Measurements from ENCODE around the gene PATE3. TPM values are rescaled to one million over a fixed set of nuclear protein-coding genes. Genes with fewer than 3 reads are reported as not detected.

PATE3 gene
- total and polyA plus RNA-seq, 2 experiments from 2014 or later, result not detected

GRCh38 chr11:125756050-125756449, 31.9 kb upstream of the PATE3 start:
- DNase-seq (ENCODE audit: low read depth in 1 of 2, low spot score in 1 of 2), result no peak
- Histone ChIP-seq H3K36me3 (no peaks in the 10 kb centered on the region), H3K9me3 (ENCODE audit: low read depth) (no peaks in the 10 kb centered on the region), H3K27me3 (peaks cover 11% of the 10 kb centered on the region), H3K4me1 (ENCODE audit: low read depth) (no peaks in the 10 kb centered on the region), H3K4me3 (no peak overlapping the region), H3K27ac (no peak overlapping the region)
- TF ChIP-seq CTCF (IDR thresholded peaks at IDR 0.05; ENCODE audit: low read depth, low read length), result no peak

GRCh38 chr11:125762445-125762844, 25.5 kb upstream of the PATE3 start:
- Histone ChIP-seq H3K4me3 (no peak overlapping the region), H3K4me1 (ENCODE audit: low read depth) (peaks cover 3% of the 10 kb centered on the region), H3K36me3 (no peaks in the 10 kb centered on the region), H3K27ac (no peak overlapping the region), H3K9me3 (ENCODE audit: low read depth) (no peaks in the 10 kb centered on the region), H3K27me3 (no peaks in the 10 kb centered on the region)
- DNase-seq (ENCODE audit: low read depth in 1 of 2, low spot score in 1 of 2), result no peak
- no peak for TF ChIP-seq CTCF (IDR thresholded peaks at IDR 0.05; ENCODE audit: low read depth, low read length)

GRCh38 chr11:125763483-125763882, 24.4 kb upstream of the PATE3 start:
- no peak for TF ChIP-seq CTCF (IDR thresholded peaks at IDR 0.05; ENCODE audit: low read depth, low read length)
- Histone ChIP-seq H3K36me3 (no peaks in the 10 kb centered on the region), H3K4me1 (ENCODE audit: low read depth) (peaks cover 9% of the 10 kb centered on the region), H3K27ac (no peak overlapping the region), H3K9me3 (ENCODE audit: low read depth) (no peaks in the 10 kb centered on the region), H3K27me3 (no peaks in the 10 kb centered on the region), H3K4me3 (no peak overlapping the region)
- no peak for DNase-seq (ENCODE audit: low read depth in 1 of 2, low spot score in 1 of 2)

- Histone ChIP-seq H3K27ac (no peak overlapping the region), H3K27me3 (no peaks in the 10 kb centered on the region), H3K4me3 (no peak overlapping the region), H3K4me1 (ENCODE audit: low read depth) (peaks cover 9% of the 10 kb centered on the region), H3K9me3 (ENCODE audit: low read depth) (no peaks in the 10 kb centered on the region), H3K36me3 (no peaks in the 10 kb centered on the region)
- no peak for TF ChIP-seq CTCF (IDR thresholded peaks at IDR 0.05; ENCODE audit: low read depth, low read length)
- DNase-seq (ENCODE audit: low read depth in 1 of 2, low spot score in 1 of 2), result no peak
Observed at GRCh38 chr11:125766251-125766650, 21.7 kb upstream of the PATE3 start.

GRCh38 chr11:125768336-125769046, 19.4 kb upstream of the PATE3 start:
- Histone ChIP-seq H3K4me1 (ENCODE audit: low read depth) (peaks cover 9% of the 10 kb centered on the region), H3K27me3 (no peaks in the 10 kb centered on the region), H3K27ac (peak overlapping the region; percentile 37), H3K4me3 (no peak overlapping the region), H3K36me3 (no peaks in the 10 kb centered on the region), H3K9me3 (ENCODE audit: low read depth) (no peaks in the 10 kb centered on the region)
- DNase-seq (ENCODE audit: low read depth in 1 of 2, low spot score in 1 of 2), result peak; percentile 17 to 21
- no peak for TF ChIP-seq CTCF (IDR thresholded peaks at IDR 0.05; ENCODE audit: low read depth, low read length)
